SW480 (cell line): ENCODE results near the gene MUC13.
"Not testable (repeated sequence)": the region's sequence is repeated elsewhere in the genome, so short reads cannot be mapped to it uniquely, and the experiment has no call there.

ENCODE experiments used
- DNase-seq: peaks from one replicate; pipeline ENCODE4 v3.0.0-alpha.2; 2016; ENCODE audit warnings: low spot score

MUC13 gene, protein sequence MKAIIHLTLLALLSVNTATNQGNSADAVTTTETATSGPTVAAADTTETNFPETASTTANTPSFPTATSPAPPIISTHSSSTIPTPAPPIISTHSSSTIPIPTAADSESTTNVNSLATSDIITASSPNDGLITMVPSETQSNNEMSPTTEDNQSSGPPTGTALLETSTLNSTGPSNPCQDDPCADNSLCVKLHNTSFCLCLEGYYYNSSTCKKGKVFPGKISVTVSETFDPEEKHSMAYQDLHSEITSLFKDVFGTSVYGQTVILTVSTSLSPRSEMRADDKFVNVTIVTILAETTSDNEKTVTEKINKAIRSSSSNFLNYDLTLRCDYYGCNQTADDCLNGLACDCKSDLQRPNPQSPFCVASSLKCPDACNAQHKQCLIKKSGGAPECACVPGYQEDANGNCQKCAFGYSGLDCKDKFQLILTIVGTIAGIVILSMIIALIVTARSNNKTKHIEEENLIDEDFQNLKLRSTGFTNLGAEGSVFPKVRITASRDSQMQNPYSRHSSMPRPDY

DNA sequence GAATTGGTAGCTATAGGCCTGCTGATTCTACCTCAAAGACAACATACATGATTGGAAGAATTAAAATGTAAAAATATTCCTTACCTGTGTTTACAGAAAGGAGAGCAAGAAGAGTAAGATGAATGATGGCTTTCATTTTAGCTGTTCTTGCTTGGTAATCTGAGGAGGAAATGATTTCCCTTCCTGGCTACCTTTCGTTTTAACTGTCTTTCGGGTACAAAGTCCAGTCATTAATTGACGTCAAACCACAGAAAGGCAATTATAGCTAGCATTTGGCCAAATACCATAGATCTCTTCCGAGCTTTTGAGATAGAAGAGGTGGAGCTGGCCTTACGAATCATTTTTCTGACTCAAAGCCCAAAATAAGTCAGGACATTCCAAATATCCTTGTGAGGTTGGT lies at the start of gene MUC13:
TSS of gene MUC13 (minus strand) at position 175 of the 400 bp plus-strand sequence. CDS start at position 136, 39 bp downstream.
- peak; percentile 69 for DNase-seq

- DNase-seq, result no peak
Observed at GRCh38 chr3:124982855-124983254, 48.3 kb upstream of the MUC13 start.

DNA sequence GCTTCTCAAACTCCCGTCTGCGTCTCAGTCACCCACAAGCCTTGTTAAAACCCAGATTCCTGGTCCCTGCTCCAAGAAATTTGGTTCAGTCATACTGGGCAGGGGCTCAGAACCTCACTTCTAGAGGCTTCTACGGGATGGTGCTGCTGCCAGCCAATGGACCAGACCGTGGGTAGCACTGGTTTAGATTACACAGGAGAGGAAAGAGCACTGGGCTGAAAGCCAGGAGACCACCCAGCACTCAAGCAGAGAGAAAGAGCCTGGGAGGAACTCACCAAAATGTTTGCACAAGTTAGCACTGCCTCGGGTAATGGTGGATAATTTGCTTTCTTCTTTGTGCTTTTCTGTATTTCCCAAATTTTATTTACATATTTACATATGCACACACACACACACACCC lies 46.9 kb upstream of the MUC13 start:
- no peak for DNase-seq

- no peak for DNase-seq
Observed at GRCh38 chr3:124978627-124979026, 44.1 kb upstream of the MUC13 start.

DNA sequence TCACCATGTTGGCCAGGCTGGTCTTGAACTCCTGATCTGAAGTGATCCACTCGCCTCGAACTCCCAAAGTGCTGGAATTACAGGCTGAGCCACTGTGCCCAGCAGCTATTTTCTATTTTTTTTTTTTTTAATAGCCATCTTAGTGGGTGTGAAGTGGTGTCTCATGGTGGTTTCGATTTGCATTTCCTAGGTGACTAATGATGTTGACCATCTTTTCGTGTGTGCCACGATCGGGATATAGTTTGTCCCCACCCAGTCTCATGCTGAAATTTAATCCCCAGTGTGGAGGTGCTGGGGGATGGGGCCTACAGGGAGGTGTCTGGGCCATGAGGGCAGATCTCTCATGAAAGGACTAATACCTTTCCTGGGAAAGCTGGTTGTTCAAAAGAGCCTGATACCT lies 41.8 kb upstream of the MUC13 start:
- DNase-seq, result peak; percentile 69

GRCh38 chr3:124974691-124975090 lies 40.1 kb upstream of the MUC13 start:
- DNase-seq, result peak; percentile 90

DNA sequence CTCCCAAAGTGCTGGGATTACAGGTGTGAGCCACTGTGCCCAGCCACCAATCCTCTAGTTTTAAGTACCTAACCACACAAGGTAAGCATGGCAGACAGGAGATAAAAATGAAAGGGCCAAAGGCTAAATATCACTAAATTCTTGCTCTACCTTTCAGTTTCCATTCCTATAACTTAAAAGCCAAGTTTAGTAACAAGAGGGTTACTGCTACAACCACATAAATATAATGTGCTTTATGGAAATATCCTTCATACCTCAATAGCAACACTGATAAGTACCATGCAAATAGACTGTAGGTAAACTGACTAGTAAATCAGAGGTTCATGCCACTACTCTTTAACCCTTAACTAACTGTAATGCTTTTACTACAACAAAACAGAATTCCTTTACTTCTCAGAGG lies 38.7 kb upstream of the MUC13 start:
- DNase-seq, result no peak

DNA sequence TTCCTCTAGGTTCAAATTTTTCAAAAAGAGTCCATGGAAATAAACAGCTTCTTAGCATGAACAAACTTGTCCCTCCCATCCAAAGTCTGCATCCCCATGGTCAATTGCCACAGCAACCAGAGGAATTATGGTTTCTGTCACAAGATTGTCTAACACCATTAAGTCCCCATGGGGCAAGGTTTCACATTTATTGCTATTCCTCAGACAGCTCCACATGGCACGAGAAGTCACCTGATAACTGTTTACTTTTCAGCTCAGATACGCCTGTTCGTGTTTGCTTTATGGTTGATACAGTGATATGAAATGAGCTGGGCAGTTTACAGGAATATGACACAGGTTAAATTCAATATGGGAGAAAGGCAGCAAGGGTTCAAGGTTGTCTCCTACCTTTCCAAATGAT lies 37.9 kb upstream of the MUC13 start:
- peak; percentile 43 for DNase-seq

DNA sequence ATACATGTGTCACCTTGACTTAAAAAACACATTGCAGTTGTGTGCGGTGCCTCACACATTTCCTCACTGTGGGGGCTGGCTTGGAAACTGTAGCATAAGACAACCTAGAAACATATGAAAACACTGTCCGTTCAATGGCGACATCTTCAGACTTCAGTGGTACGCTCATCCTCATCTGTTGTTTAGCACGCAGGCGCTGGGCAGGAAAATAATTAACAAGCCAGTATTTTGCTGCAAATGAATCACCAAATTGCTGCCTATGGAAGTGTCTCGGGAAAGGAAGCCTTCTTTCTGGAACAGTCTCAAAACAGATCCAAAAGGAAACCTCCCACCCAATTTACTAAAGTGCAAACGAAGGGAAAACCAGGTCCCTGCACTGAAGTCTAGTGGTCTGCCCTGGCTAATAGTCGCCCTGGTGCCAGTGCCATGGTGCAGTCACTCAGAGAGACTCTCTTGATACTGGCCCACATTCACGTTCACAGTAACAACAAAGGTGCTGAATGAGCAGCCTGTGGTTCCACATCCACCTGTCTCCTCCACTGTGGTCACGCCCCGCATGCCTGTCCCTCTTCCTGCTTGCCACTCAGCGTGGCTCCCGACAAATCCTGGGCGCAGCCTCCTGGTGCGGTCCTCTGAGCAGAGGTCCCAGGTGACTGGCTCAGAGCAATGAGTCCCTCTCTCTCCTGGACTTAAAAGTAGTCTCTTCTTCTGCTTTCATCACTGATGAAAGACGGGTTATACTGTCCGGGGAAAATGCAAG lies 35.6 kb upstream of the MUC13 start:
- DNase-seq, result peak; percentile 62

DNA sequence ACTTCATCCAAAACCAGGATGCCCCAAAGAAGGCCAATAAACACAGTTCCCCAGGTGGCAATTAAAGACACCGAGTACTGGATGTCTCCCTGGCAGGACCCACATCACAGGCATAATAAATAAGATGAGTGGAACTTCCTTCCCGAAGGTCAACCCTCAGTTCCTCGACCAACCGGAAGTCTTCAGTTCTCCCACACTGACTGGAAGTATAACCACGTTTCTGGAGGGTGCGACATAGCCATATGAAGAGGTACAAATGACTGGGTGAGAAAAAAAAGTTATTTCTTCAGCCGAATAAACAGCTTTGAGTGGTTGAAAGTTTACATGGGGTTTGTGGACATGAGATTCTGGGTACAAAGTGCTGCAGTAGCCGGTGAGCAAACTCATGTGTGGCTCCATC lies 34.6 kb upstream of the MUC13 start:
- DNase-seq, result no peak

GRCh38 chr3:124967964-124968363 lies 33.4 kb upstream of the MUC13 start:
- no peak for DNase-seq

DNA sequence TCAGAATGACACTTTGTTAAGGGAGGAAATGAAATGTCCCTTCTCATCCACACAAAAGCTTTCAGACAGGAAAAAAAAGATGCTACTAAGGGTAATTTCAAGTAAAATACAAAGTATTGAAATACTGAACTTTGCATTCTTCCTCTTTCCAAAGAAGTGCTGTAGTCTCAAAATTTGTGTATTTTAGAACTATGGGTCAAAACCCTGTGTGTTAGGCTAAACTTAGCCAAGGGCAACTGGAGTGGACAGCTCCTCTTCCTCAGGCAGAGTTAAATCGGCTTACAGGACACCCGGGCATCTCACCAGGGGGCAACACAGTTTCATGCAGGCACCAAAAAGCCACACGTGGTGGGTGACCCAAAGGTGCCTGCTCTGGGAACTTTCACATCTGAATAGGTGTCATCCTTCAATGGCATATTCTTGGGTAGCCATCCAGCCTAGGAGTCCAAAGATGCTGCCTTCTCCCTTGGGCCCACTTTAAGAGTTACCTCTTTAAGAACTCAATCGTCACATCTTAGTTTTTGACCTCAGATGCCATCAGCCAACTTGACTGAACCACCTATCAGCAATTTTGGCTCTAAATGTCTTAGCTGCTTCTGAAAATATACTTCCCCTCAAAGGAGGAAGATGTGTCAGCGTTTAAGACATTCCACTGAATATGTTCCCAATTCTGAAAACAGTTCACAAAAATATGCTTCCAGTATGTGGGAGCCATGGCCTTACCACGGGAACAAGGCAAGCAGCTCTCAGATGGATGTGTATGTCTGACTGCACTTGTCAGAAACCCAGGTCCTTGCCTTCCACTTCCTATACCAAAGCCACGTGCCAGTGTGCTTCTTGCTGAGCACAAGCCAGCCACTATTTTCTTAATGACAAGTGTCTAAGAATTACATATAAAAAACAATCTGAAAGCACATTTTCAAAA lies 32.2 kb upstream of the MUC13 start:
- DNase-seq, result no peak

GRCh38 chr3:124965413-124965812 lies 30.9 kb upstream of the MUC13 start:
- DNase-seq, result no peak

DNA sequence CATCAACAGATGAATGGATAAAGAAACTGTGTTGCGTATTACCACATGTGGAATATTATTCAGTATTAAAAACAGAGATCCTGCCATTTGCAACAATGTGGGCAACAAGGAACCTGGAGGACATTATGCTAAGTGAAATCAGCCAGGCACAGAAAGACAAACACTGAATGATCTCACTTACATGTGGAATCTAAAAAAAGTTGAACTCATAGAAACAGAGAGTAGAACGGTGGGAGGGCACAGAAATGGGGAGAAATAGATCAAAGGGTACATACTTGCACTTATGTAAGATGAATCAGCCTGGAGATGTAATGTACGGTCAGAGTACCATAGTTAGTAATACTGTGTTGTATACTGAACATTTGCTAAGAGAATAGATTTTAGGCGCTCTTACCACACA lies 29.8 kb upstream of the MUC13 start:
- DNase-seq, result no peak

- no peak for DNase-seq
Observed at GRCh38 chr3:124963755-124964154, 29.2 kb upstream of the MUC13 start.

- no peak for DNase-seq
Observed at GRCh38 chr3:124962403-124962940, 27.9 kb upstream of the MUC13 start.

DNA sequence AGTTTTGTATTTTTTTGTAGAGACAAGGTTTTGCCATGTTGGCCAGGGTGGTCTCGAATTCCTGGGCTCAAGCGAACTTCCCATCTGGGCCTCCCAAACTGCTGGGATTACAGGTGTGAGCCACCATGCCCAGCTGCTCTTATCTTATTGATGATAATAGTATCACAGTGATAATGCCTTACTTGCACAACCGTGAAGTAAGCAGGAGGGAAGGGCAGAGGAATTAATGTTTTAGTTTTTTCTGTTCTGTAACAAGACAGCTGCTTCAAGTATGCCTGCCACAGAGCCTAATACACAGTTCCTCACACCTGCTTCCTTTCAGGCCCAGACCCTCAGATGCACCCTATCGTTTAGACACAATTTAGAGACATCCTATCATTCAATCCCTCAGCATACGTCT lies 26.1 kb upstream of the MUC13 start:
- no peak for DNase-seq

- no peak for DNase-seq
Observed at GRCh38 chr3:124960105-124960504, 25.6 kb upstream of the MUC13 start.

GRCh38 chr3:124957951-124958350 lies 23.4 kb upstream of the MUC13 start:
- not testable (repeated sequence) for DNase-seq

GRCh38 chr3:124952282-124952855 lies 17.8 kb upstream of the MUC13 start:
- DNase-seq, result no peak

DNA sequence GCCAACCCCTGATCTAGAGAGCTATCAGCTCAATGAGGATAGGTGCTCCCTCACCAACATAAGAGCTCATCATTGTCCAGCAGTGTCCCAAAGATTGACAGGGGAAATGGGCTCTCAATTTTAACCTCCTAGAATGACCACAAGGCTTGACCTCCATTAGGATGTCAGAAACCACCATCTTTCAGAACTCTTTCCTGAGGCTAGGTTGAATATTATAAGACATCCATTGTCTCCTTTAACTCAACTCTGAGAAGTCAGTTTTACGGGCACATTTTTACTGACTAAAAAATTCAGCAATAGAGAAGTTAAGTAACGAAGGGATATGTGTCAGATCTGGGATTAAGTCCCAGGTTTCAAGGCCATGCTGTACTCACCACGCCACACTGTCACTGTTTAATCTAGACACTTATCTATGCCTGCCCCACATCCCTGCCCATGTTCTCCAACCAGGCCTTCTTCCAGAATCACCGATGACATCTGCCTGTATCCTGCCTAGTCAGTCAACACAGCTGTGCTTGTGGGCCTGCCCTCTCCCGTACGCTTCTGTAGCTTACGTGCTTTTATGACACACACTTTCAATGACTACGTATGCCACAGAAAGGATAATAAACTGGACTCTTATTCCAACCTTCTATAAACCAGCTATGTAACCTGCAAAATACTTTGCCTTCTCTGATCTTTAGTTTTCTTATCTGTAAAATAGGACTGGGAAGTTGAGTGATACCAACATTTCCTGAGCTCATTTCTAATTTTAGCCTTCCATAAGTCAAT lies 17.1 kb upstream of the MUC13 start:
- DNase-seq, result peak; percentile 38
